Measurements from ENCODE around the gene LUC7L.

DNA sequence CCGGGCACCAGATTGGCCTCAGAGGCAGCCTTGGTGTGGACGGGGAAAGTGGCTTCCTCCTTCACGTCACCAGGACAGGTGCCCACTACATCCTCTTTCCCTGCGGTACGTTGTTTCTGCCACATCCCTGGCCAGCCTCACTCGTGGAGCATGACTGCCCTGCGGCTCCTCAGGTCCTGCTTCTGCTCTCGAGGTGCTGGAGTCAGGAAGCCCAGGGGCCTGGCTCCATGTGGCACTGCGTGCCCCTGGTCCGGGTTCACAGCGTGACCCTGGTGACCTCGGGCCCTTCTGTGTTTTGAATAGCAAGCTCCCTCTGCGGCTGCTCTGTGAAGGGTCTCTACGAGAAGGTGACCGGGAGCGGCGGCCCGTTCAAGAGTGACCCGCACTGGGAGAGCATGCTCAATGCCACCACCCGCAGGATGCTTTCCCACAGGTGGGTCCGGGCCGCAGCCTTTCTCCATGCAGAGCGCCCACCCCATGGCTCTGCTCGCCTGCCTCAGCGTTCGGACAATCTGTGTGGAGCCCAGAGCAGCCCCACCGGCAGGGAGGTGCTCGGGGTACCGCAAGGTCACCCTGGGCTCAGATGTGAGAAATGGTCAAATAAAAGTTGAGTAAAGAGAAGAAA is 33.0 kb upstream of the LUC7L start:
- TF ChIP-seq POLR2AphosphoS5 (IDR thresholded peaks at IDR 0.05; ENCODE audit: low read depth, low read length), result no peak
- TF ChIP-seq, protein P1, sequence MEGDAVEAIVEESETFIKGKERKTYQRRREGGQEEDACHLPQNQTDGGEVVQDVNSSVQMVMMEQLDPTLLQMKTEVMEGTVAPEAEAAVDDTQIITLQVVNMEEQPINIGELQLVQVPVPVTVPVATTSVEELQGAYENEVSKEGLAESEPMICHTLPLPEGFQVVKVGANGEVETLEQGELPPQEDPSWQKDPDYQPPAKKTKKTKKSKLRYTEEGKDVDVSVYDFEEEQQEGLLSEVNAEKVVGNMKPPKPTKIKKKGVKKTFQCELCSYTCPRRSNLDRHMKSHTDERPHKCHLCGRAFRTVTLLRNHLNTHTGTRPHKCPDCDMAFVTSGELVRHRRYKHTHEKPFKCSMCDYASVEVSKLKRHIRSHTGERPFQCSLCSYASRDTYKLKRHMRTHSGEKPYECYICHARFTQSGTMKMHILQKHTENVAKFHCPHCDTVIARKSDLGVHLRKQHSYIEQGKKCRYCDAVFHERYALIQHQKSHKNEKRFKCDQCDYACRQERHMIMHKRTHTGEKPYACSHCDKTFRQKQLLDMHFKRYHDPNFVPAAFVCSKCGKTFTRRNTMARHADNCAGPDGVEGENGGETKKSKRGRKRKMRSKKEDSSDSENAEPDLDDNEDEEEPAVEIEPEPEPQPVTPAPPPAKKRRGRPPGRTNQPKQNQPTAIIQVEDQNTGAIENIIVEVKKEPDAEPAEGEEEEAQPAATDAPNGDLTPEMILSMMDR (IDR thresholded peaks at IDR 0.05; ENCODE audit: control extremely low read depth in 1 of 3, insufficient read depth in 1 of 3, low read depth in 1 of 3, low read length in 3 of 3), result no peak
- no peak for TF ChIP-seq TEAD4 (IDR thresholded peaks at IDR 0.05; ENCODE audit: low read depth, low read length)
- TF ChIP-seq EZH2 (IDR thresholded peaks at IDR 0.05; ENCODE audit: low read depth, low read length, severe bottlenecking), result no peak
- TF ChIP-seq CEBPB (IDR thresholded peaks at IDR 0.05; ENCODE audit: low read depth, low read length), result no peak
- no peak for TF ChIP-seq CHD2 (IDR thresholded peaks at IDR 0.05; ENCODE audit: low read length)
- TF ChIP-seq SIN3A (conservative IDR thresholded peaks at IDR 0.05 in 1 of 2, IDR thresholded peaks at IDR 0.05 in 1 of 2; ENCODE audit: low read depth in 1 of 2, low read length in 2 of 2), result no peak
- TF ChIP-seq RFX5 (IDR thresholded peaks at IDR 0.05; ENCODE audit: borderline replicate concordance, low read depth, low read length), result no peak
- no peak for TF ChIP-seq JUN (IDR thresholded peaks at IDR 0.05; ENCODE audit: low read depth, low read length)
- no peak for TF ChIP-seq NANOG (IDR thresholded peaks at IDR 0.05; ENCODE audit: insufficient read depth, low read depth, low read length, poor library complexity, severe bottlenecking)
- TF ChIP-seq BCL11A (IDR thresholded peaks at IDR 0.05; ENCODE audit: low read depth in 2 of 2, low read length in 2 of 2), result no peak
- no peak for TF ChIP-seq SP2 (IDR thresholded peaks at IDR 0.05; ENCODE audit: low read length)
